HG03558 (cell line): ENCODE results near the gene VSX1.
A peak's percentile ranks its signal among the peaks of the same experiment; 100 is the strongest.

Source experiments
- ATAC-seq: cut with Tn5 transposase; IDR thresholded peaks from one replicate; pipeline ENCODE4 v1.9.1; 2021; ENCODE audit warnings: moderate number of reproducible peaks; ENCODE audit not compliant: unreplicated experiment; ENCODE audit errors: extremely low read depth

The VSX1 gene

GRCh38 chr20:25042531-25043498 lies 39.1 kb downstream of the VSX1 start:
- ATAC-seq, result peak; percentile 96

GRCh38 chr20:25041813-25042530 lies 40.0 kb downstream of the VSX1 start:
- no peak for ATAC-seq

GRCh38 chr20:25040438-25040831 lies 41.5 kb downstream of the VSX1 start:
- ATAC-seq, result no peak

- ATAC-seq, result no peak
Observed at GRCh38 chr20:25039697-25040437, 42.1 kb downstream of the VSX1 start.

- no peak for ATAC-seq
Observed at GRCh38 chr20:25038591-25039015, 43.3 kb downstream of the VSX1 start.

GRCh38 chr20:25038103-25038410 lies 43.9 kb downstream of the VSX1 start:
- ATAC-seq, result no peak

- ATAC-seq, result no peak
Observed at GRCh38 chr20:25037288-25038102, 44.4 kb downstream of the VSX1 start.

- ATAC-seq, result no peak
Observed at GRCh38 chr20:25036331-25036936, 45.5 kb downstream of the VSX1 start.

GRCh38 chr20:25035921-25036320 lies 46.0 kb downstream of the VSX1 start:
- no peak for ATAC-seq

GRCh38 chr20:25033924-25034300 lies 48.0 kb downstream of the VSX1 start:
- no peak for ATAC-seq

- ATAC-seq, result no peak
Observed at GRCh38 chr20:25033265-25033923, 48.5 kb downstream of the VSX1 start.

GRCh38 chr20:25032478-25033264 lies 49.3 kb downstream of the VSX1 start:
- no peak for ATAC-seq

- no peak for ATAC-seq
Observed at GRCh38 chr20:25032065-25032477, 49.9 kb downstream of the VSX1 start.

GRCh38 chr20:25031241-25031640 lies 50.7 kb downstream of the VSX1 start:
- ATAC-seq, result no peak

- ATAC-seq, result no peak
Observed at GRCh38 chr20:25030649-25031207, 51.2 kb downstream of the VSX1 start.

GRCh38 chr20:25030007-25030648 lies 51.8 kb downstream of the VSX1 start:
- no peak for ATAC-seq

GRCh38 chr20:25025986-25026605 lies 55.8 kb downstream of the VSX1 start:
- ATAC-seq, result no peak
